ENCODE measurements around the gene OBSCN.

Gene OBSCN

DNA sequence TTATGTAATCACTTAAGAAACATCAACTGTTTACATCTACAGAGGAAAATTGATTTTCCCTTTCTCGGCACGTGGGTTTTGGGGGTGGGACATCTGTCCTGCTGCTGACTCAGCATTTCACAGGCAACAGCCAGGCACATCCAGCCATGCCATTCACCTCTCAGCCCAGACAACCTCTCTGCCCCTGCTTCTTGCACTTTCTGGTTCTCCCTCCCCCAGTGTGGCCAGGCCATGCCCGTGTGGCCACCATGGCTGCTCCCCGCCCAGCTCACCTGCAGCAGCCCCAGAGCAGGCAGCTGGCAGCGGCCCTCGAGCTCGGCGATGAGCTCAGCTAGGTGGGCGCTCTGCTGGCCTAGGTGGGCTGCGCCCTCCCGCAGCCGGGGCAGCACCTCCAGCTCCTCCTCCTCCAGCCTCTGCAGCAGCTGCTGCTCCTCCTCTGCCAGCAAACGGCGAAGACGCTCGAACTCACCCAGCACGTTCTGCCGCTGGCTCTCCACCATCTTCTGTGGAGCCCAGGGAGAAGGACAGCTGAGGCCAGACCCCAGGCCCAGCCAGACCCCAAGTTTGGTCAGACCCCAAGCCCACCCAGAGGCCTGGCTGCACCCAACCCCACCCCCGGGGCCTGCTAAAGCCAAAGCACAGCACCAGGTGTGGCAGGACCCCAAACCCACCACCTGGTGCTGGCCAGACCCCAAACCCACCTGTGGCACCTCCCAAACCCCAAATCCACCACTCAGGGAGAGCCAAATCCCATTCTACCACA, 193.0 kb downstream of the OBSCN start:
- no peak for TF ChIP-seq NFRKB (IDR thresholded peaks at IDR 0.05)
- TF ChIP-seq SUZ12 (IDR thresholded peaks at IDR 0.05), result no peak
- TF ChIP-seq HDGF (IDR thresholded peaks at IDR 0.05; ENCODE audit: borderline replicate concordance), result no peak
- no peak for TF ChIP-seq LEF1 (IDR thresholded peaks at IDR 0.05; ENCODE audit: borderline replicate concordance)
- no peak for TF ChIP-seq L3MBTL2 (conservative IDR thresholded peaks at IDR 0.05)
- TF ChIP-seq CTBP1 (IDR thresholded peaks at IDR 0.05; ENCODE audit: borderline replicate concordance), result no peak
- TF ChIP-seq FOXM1 (IDR thresholded peaks at IDR 0.05; ENCODE audit: borderline replicate concordance), result no peak
- no peak for TF ChIP-seq ELF4 (IDR thresholded peaks at IDR 0.05)
- TF ChIP-seq ZNF384 (IDR thresholded peaks at IDR 0.05), result no peak
- no peak for DNase-seq (ENCODE audit: extremely low spot score)
- CTCF ChIA-PET, result no interaction called here
- POLR2A ChIA-PET, result no interaction called here

DNA sequence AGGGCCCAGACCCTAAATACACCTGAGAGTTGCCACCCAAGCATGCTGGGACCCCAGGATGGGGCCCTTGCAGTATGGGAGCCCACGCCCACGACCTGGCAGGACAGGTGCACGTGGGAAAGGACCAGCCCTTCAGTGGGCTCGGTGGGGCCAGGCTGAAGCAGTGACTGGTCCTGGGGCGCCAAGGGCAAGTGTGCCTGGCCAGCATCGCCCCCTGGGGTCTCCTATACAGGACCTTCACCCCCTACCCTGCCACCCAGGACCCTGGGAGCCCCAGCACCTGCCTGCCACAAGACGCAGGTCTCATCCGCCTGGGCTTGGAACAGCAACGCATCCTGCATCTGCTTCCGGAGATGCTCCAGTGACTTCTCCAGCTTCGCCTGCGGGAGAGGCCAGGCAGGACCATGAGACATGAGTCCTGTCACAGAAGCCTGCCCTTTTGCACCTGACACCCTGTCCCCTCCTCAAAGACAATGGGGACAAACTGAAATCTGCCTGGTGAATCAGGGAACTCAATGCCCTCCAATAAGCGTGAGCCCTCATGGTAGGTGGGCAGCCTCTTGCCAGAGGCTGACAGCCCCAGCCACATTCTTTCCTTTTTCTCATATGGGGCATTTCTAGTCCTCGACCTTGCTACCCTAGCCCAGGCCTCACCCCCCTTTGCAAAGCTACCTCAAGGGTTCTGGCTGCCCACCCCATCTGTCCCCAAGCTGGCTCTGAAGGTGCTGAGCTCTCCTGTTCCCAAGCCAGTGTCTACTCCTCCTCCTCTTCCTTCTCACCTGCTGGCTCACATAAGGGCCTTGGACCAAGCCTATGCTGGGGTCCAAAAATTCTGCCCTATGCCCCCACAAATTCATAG, 194.2 kb downstream of the OBSCN start:
- TF ChIP-seq FOXK2 (IDR thresholded peaks at IDR 0.05) (no peak), SUZ12 (IDR thresholded peaks at IDR 0.05) (no peak), ELF4 (IDR thresholded peaks at IDR 0.05) (no peak), TARDBP (IDR thresholded peaks at IDR 0.05) (no peak), FOXM1 (IDR thresholded peaks at IDR 0.05; ENCODE audit: borderline replicate concordance) (no peak), HDGF (IDR thresholded peaks at IDR 0.05; ENCODE audit: borderline replicate concordance) (no peak), CTBP1 (IDR thresholded peaks at IDR 0.05; ENCODE audit: borderline replicate concordance) (no peak), L3MBTL2 (conservative IDR thresholded peaks at IDR 0.05) (no peak)
- no peak for DNase-seq (ENCODE audit: extremely low spot score)
- ChIA-PET CTCF (interaction anchor here (0.8 kb wide), 1 partner anchor 9 kb away, joined by 3 read pairs; no protein-coding TSS in a partner anchor), POLR2A (no interaction called here)

DNA sequence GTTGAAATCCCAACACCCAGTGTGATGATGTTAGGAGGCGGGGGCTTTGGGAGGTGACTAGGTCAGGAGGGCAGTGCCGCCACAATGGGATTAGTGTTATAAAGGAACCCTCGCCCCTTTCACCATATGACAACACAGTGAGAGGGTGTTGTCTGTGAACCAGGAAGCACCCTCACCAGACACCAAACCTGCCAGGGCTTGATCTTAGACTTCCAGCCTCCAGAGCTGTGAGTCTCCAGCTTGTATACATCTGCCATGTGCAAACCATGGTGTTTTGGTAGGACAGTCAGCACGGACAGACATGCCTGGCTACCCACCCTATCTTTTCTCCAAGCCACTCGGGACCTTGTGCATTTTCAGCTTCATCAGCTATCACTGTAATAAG, 194.8 kb downstream of the OBSCN start:
- POLR2A ChIA-PET, result no interaction called here
- DNase-seq (ENCODE audit: extremely low spot score), result no peak
- TF ChIP-seq CTBP1 (IDR thresholded peaks at IDR 0.05; ENCODE audit: borderline replicate concordance) (no peak), SP1 (IDR thresholded peaks at IDR 0.05) (no peak), HDGF (IDR thresholded peaks at IDR 0.05; ENCODE audit: borderline replicate concordance) (no peak), TARDBP (IDR thresholded peaks at IDR 0.05) (no peak), FOXA1 (IDR thresholded peaks at IDR 0.05) (no peak), ARNT (IDR thresholded peaks at IDR 0.05) (no peak), FOXM1 (IDR thresholded peaks at IDR 0.05; ENCODE audit: borderline replicate concordance) (no peak), NFRKB (IDR thresholded peaks at IDR 0.05) (no peak), LEF1 (IDR thresholded peaks at IDR 0.05; ENCODE audit: borderline replicate concordance) (no peak), ELF4 (IDR thresholded peaks at IDR 0.05) (no peak), ZNF384 (IDR thresholded peaks at IDR 0.05) (no peak), L3MBTL2 (conservative IDR thresholded peaks at IDR 0.05) (no peak), SUZ12 (IDR thresholded peaks at IDR 0.05) (no peak), BHLHE40 (IDR thresholded peaks at IDR 0.05; ENCODE audit: borderline replicate concordance) (no peak)
- CTCF ChIA-PET, result interaction anchor here (0.8 kb wide), 1 partner anchor 9 kb away, joined by 3 read pairs; no protein-coding TSS in a partner anchor

DNA sequence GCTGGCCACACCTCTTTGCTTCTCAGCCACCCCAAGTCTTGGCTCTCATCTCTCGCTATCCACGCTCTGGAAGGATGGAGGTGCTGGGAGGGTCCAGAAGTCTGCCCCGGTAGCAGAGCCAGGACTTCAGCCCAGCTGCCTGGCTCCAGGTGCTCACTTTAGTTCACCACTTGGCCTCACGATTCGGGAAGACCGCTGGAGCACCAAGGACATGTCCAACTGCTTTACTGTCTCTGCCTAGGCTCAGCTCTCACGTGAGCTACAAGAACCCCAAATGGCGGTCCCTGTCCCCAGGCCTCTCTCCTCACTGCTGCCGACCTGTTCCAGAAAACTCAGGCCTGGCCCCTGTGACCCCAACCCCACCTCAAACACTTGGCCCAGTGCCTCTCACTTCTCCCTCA, 195.4 kb downstream of the OBSCN start:
- ChIA-PET POLR2A (no interaction called here), CTCF (no interaction called here)
- no peak for DNase-seq (ENCODE audit: extremely low spot score)
- no peak for TF ChIP-seq L3MBTL2 (conservative IDR thresholded peaks at IDR 0.05)
- TF ChIP-seq LEF1 (IDR thresholded peaks at IDR 0.05; ENCODE audit: borderline replicate concordance), result no peak
- no peak for TF ChIP-seq FOXA1 (IDR thresholded peaks at IDR 0.05)
- no peak for TF ChIP-seq FOXK2 (IDR thresholded peaks at IDR 0.05)
- TF ChIP-seq SP1 (IDR thresholded peaks at IDR 0.05), result no peak
- TF ChIP-seq ARNT (IDR thresholded peaks at IDR 0.05), result no peak
- TF ChIP-seq, protein P1, sequence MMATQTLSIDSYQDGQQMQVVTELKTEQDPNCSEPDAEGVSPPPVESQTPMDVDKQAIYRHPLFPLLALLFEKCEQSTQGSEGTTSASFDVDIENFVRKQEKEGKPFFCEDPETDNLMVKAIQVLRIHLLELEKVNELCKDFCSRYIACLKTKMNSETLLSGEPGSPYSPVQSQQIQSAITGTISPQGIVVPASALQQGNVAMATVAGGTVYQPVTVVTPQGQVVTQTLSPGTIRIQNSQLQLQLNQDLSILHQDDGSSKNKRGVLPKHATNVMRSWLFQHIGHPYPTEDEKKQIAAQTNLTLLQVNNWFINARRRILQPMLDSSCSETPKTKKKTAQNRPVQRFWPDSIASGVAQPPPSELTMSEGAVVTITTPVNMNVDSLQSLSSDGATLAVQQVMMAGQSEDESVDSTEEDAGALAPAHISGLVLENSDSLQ (IDR thresholded peaks at IDR 0.05), result no peak
- no peak for TF ChIP-seq ELF4 (IDR thresholded peaks at IDR 0.05)
- no peak for TF ChIP-seq BHLHE40 (IDR thresholded peaks at IDR 0.05; ENCODE audit: borderline replicate concordance)
- TF ChIP-seq FOXM1 (IDR thresholded peaks at IDR 0.05; ENCODE audit: borderline replicate concordance), result no peak
- TF ChIP-seq ZNF384 (IDR thresholded peaks at IDR 0.05), result no peak

DNA sequence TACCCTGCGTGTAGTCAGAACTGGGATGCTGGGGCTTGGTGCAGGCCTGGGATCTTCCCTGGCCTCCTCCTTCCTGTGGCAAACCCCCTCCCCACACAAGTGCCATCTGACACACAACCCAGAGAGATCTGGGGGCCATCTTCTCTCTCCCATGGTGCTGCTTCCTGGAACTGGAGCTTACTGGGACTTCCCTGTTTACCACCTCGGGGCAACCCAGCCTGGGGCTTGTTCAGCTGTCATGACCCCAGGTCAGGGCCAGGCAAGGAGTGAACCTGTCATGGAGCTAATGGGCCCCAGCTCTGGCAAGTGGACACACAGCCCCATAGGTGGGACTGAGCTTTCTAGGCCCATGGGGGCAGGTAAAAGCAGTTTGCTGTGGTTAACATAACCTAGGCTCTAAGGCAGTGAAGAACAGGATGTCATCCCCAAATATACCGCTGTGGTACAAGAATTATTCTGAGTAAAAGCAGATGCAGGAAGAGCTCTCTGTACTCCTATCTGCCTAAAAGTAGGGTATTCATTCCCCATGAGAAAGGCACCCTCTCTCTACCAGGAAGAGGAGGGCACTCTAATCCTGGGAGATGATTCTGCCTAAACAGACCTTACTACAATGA, 196.4 kb downstream of the OBSCN start:
- TF ChIP-seq ZNF384 (IDR thresholded peaks at IDR 0.05), result no peak
- no peak for TF ChIP-seq L3MBTL2 (conservative IDR thresholded peaks at IDR 0.05)
- TF ChIP-seq CTBP1 (IDR thresholded peaks at IDR 0.05; ENCODE audit: borderline replicate concordance), result no peak
- no peak for TF ChIP-seq SP1 (IDR thresholded peaks at IDR 0.05)
- no peak for TF ChIP-seq FOXM1 (IDR thresholded peaks at IDR 0.05; ENCODE audit: borderline replicate concordance)
- TF ChIP-seq FOXA1 (IDR thresholded peaks at IDR 0.05), result no peak
- CTCF ChIA-PET, result no interaction called here
- POLR2A ChIA-PET, result interaction anchor here (3.7 kb wide), 1 partner anchor 54 kb away, joined by 33 read pairs; a partner anchor contains a TSS
- DNase-seq (ENCODE audit: extremely low spot score), result no peak

DNA sequence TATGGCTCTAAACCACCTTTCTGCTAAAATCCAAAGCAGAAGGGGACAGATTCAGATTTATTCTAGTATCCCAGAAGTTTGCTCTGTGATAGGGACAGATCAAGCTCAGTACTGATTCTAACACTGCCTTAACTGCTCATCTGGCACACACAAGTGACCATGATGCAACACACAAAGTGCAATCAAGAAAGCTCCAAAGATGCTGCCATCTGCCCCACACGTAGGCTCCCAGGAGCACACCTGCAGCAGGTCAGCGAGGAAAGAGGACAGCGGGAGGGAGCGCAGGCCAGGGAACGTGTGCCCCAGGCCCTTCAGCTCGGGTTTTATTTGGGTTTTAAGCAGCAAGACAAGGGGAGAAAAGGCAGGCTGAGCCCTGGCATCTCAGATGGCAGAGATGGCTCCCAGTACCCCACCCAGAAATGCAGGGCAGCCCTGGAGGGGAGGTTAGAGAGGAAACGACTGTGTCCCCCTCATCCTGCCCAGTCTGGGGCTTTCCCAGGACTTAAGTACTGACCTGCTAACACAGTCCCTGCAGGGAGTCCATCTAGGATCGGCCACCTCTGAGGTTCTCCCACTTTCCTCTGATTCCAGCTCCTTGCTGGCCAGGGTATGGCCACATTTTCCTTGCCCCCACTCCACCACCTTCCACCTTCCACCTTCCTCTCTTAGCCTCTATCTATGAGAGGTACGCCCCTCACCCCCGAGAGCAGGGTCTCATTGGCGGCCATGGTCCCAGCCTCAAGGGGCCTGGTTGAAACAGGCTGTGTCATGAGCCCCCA, 197.5 kb downstream of the OBSCN start:
- no peak for DNase-seq (ENCODE audit: extremely low spot score)
- ChIA-PET CTCF (interaction anchor here (0.6 kb wide), 1 partner anchor 35 kb away, joined by 3 read pairs; no protein-coding TSS in a partner anchor), POLR2A (interaction anchor here (1.2 to 3.7 kb wide), 4 partner anchors 15 to 323 kb away, joined by 3 to 33 read pairs (median 3); partner anchors contain the start of gene ARF1)
- TF ChIP-seq LEF1 (IDR thresholded peaks at IDR 0.05; ENCODE audit: borderline replicate concordance), result no peak
- TF ChIP-seq ARNT (IDR thresholded peaks at IDR 0.05), result no peak
- TF ChIP-seq SUZ12 (IDR thresholded peaks at IDR 0.05), result no peak
- no peak for TF ChIP-seq TARDBP (IDR thresholded peaks at IDR 0.05)
- TF ChIP-seq, protein P1 (IDR thresholded peaks at IDR 0.05), result no peak
- TF ChIP-seq L3MBTL2 (conservative IDR thresholded peaks at IDR 0.05), result no peak

Measured in HEK293T (cell line).